Mucosa of stomach (tissue), 1 donor: ENCODE data around the gene PCSK1N.

Source experiments
- H3K27me3 ChIP-seq: one replicate; pipeline ENCODE4 v1.7.0; 2013; ENCODE audit warnings: mild to moderate bottlenecking, low read length; ENCODE audit not compliant: control insufficient read depth, insufficient read depth
- H3K36me3 ChIP-seq: one replicate; pipeline ENCODE4 v1.7.0; 2013; ENCODE audit warnings: low read length; ENCODE audit not compliant: control insufficient read depth, insufficient read depth
- H3K4me1 ChIP-seq: one replicate; pipeline ENCODE4 v1.7.0; 2013; ENCODE audit warnings: mild to moderate bottlenecking, low read length; ENCODE audit not compliant: control insufficient read depth, insufficient read depth
- H3K4me3 ChIP-seq: one replicate; pipeline ENCODE4 v1.7.0; 2013; ENCODE audit warnings: low read length
- H3K9ac ChIP-seq: one replicate; pipeline ENCODE4 v1.7.0; 2013; ENCODE audit warnings: mild to moderate bottlenecking, low read length, moderate library complexity
- H3K9me3 ChIP-seq: one replicate; pipeline ENCODE4 v1.7.0; 2013; ENCODE audit warnings: mild to moderate bottlenecking, low read length, moderate library complexity; ENCODE audit not compliant: control insufficient read depth
- donor health status: Pancreatic carcinoma.

PCSK1N gene

GRCh38 chrX:48794911-48795515, 40.4 kb downstream of the PCSK1N start:
- no peak overlapping the region for H3K4me3 ChIP-seq
- no peaks in the 10 kb centered on the region for H3K27me3 ChIP-seq
- no peak overlapping the region for H3K9ac ChIP-seq
- H3K4me1 ChIP-seq, result no peaks in the 10 kb centered on the region
- H3K36me3 ChIP-seq, result no peaks in the 10 kb centered on the region
- H3K9me3 ChIP-seq, result no peaks in the 10 kb centered on the region

- H3K4me1 ChIP-seq, result no peaks in the 10 kb centered on the region
- no peak overlapping the region for H3K9ac ChIP-seq
Observed at GRCh38 chrX:48794340-48794910, 41.0 kb downstream of the PCSK1N start.

GRCh38 chrX:48793935-48794334, 41.5 kb downstream of the PCSK1N start:
- no peak overlapping the region for H3K9ac ChIP-seq
- no peaks in the 10 kb centered on the region for H3K36me3 ChIP-seq
- H3K4me1 ChIP-seq, result no peaks in the 10 kb centered on the region
- H3K4me3 ChIP-seq, result no peak overlapping the region
- H3K27me3 ChIP-seq, result no peaks in the 10 kb centered on the region
- no peaks in the 10 kb centered on the region for H3K9me3 ChIP-seq

More at GRCh38 chrX:48794340-48794910, 41.0 kb downstream of the PCSK1N start:
- H3K27me3 ChIP-seq, result no peaks in the 10 kb centered on the region
- no peaks in the 10 kb centered on the region for H3K9me3 ChIP-seq
- H3K4me3 ChIP-seq, result no peak overlapping the region
- H3K36me3 ChIP-seq, result no peaks in the 10 kb centered on the region

GRCh38 chrX:48792219-48792618, 43.2 kb downstream of the PCSK1N start:
- no peaks in the 10 kb centered on the region for H3K9me3 ChIP-seq
- no peak overlapping the region for H3K9ac ChIP-seq
- no peaks in the 10 kb centered on the region for H3K36me3 ChIP-seq
- H3K4me3 ChIP-seq, result no peak overlapping the region
- no peaks in the 10 kb centered on the region for H3K4me1 ChIP-seq
- H3K27me3 ChIP-seq, result peaks cover under 1% of the 10 kb centered on the region

- H3K9ac ChIP-seq, result no peak overlapping the region
- no peaks in the 10 kb centered on the region for H3K9me3 ChIP-seq
- no peaks in the 10 kb centered on the region for H3K36me3 ChIP-seq
- H3K27me3 ChIP-seq, result peaks cover 4% of the 10 kb centered on the region
- no peaks in the 10 kb centered on the region for H3K4me1 ChIP-seq
- H3K4me3 ChIP-seq, result no peak overlapping the region
Observed at GRCh38 chrX:48791063-48791820, 44.2 kb downstream of the PCSK1N start.

GRCh38 chrX:48790477-48790876, 44.9 kb downstream of the PCSK1N start:
- Histone ChIP-seq H3K4me3 (no peak overlapping the region), H3K27me3 (peaks cover 4% of the 10 kb centered on the region), H3K9ac (no peak overlapping the region), H3K9me3 (no peaks in the 10 kb centered on the region), H3K36me3 (no peaks in the 10 kb centered on the region), H3K4me1 (no peaks in the 10 kb centered on the region)

- Histone ChIP-seq H3K4me1 (no peaks in the 10 kb centered on the region), H3K9ac (no peak overlapping the region), H3K36me3 (no peaks in the 10 kb centered on the region), H3K27me3 (peaks cover 4% of the 10 kb centered on the region), H3K9me3 (no peaks in the 10 kb centered on the region), H3K4me3 (no peak overlapping the region)
Observed at GRCh38 chrX:48789366-48790220, 45.8 kb downstream of the PCSK1N start.

- Histone ChIP-seq H3K4me3 (no peak overlapping the region), H3K9ac (no peak overlapping the region), H3K27me3 (peaks cover 4% of the 10 kb centered on the region), H3K4me1 (no peaks in the 10 kb centered on the region), H3K36me3 (no peaks in the 10 kb centered on the region), H3K9me3 (no peaks in the 10 kb centered on the region)
Observed at GRCh38 chrX:48787505-48788443, 47.6 kb downstream of the PCSK1N start.

- Histone ChIP-seq H3K4me3 (no peak overlapping the region), H3K27me3 (peaks cover 4% of the 10 kb centered on the region), H3K36me3 (no peaks in the 10 kb centered on the region), H3K9me3 (no peaks in the 10 kb centered on the region), H3K9ac (no peak overlapping the region), H3K4me1 (no peaks in the 10 kb centered on the region)
Observed at GRCh38 chrX:48786825-48787504, 48.4 kb downstream of the PCSK1N start.

GRCh38 chrX:48786341-48786800, 49.0 kb downstream of the PCSK1N start, which contains the start of gene GATA1:
Gene GATA1, plus strand, starts transcription at chrX:48786590. Its CDS starts 4,520 bp downstream, at chrX:48791110.
- no peak within 1 kb of the TSS for H3K9ac ChIP-seq
- H3K36me3 ChIP-seq, result no peaks in the 10 kb centered on the region
- no peaks in the 10 kb centered on the region for H3K4me1 ChIP-seq
- H3K27me3 ChIP-seq, result peaks cover 4% of the 10 kb centered on the region
- no peaks in the 10 kb centered on the region for H3K9me3 ChIP-seq
- H3K4me3 ChIP-seq, result no peak within 1 kb of the TSS
